ENCODE results near the gene ZNF12.
A peak's percentile ranks its signal among the peaks of the same experiment; 100 is the strongest.

Gene ZNF12

GRCh38 chr7:6709808-6710207, 3.1 kb upstream of the ZNF12 start:
- TF ChIP-seq CTCF (IDR thresholded peaks at IDR 0.05; ENCODE audit: low read depth, low read length), result no peak
- Histone ChIP-seq H3K36me3 (peaks cover 4% of the 10 kb centered on the region), H3K4me3 (ENCODE audit: low read depth, low read length) (no peak overlapping the region), H3K9me3 (ENCODE audit: severe bottlenecking) (peaks cover 6% of the 10 kb centered on the region), H3K27ac (no peak overlapping the region), H3K27me3 (ENCODE audit: insufficient read depth, low read depth, severe bottlenecking) (no peaks in the 10 kb centered on the region)
- no peak for DNase-seq

- Histone ChIP-seq H3K36me3 (peaks cover 16% of the 10 kb centered on the region), H3K9me3 (ENCODE audit: severe bottlenecking) (peaks cover 6% of the 10 kb centered on the region), H3K27ac (no peak overlapping the region), H3K27me3 (ENCODE audit: insufficient read depth, low read depth, severe bottlenecking) (no peaks in the 10 kb centered on the region), H3K4me3 (ENCODE audit: low read depth, low read length) (no peak overlapping the region)
- DNase-seq, result no peak
- TF ChIP-seq CTCF (IDR thresholded peaks at IDR 0.05; ENCODE audit: low read depth, low read length), result no peak
Measured at GRCh38 chr7:6708304-6708703, 1.6 kb upstream of the ZNF12 start.

GRCh38 chr7:6705959-6706665, 635 bp downstream of the ZNF12 start:
- H3K4me3 ChIP-seq (ENCODE audit: low read depth, low read length), result peak overlapping the region; percentile 70
- peak overlapping the region; percentile 66 for H3K27ac ChIP-seq
- peaks cover 6% of the 10 kb centered on the region for H3K9me3 ChIP-seq (ENCODE audit: severe bottlenecking)
- peak; percentile 27 for DNase-seq
- H3K27me3 ChIP-seq (ENCODE audit: insufficient read depth, low read depth, severe bottlenecking), result no peaks in the 10 kb centered on the region
- TF ChIP-seq CTCF (IDR thresholded peaks at IDR 0.05; ENCODE audit: low read depth, low read length), result no peak
- H3K36me3 ChIP-seq, result peaks cover 25% of the 10 kb centered on the region

GRCh38 chr7:6701860-6702259, 4.9 kb downstream of the ZNF12 start:
- Histone ChIP-seq H3K36me3 (peaks cover 61% of the 10 kb centered on the region), H3K9me3 (ENCODE audit: severe bottlenecking) (no peaks in the 10 kb centered on the region)

GRCh38 chr7:6700793-6701192, 6.0 kb downstream of the ZNF12 start:
- Histone ChIP-seq H3K27ac (no peak overlapping the region), H3K4me3 (ENCODE audit: low read depth, low read length) (no peak overlapping the region), H3K9me3 (ENCODE audit: severe bottlenecking) (no peaks in the 10 kb centered on the region), H3K36me3 (peaks cover 72% of the 10 kb centered on the region), H3K27me3 (ENCODE audit: insufficient read depth, low read depth, severe bottlenecking) (no peaks in the 10 kb centered on the region)
- no peak for TF ChIP-seq CTCF (IDR thresholded peaks at IDR 0.05; ENCODE audit: low read depth, low read length)
- no peak for DNase-seq

More at GRCh38 chr7:6701860-6702259, 4.9 kb downstream of the ZNF12 start:
- Histone ChIP-seq H3K27ac (no peak overlapping the region), H3K27me3 (ENCODE audit: insufficient read depth, low read depth, severe bottlenecking) (no peaks in the 10 kb centered on the region), H3K4me3 (ENCODE audit: low read depth, low read length) (no peak overlapping the region)
- TF ChIP-seq CTCF (IDR thresholded peaks at IDR 0.05; ENCODE audit: low read depth, low read length), result no peak
- no peak for DNase-seq

- no peak for DNase-seq
- Histone ChIP-seq H3K9me3 (ENCODE audit: severe bottlenecking) (peaks cover 51% of the 10 kb centered on the region), H3K27ac (no peak overlapping the region), H3K36me3 (peaks cover 98% of the 10 kb centered on the region), H3K4me3 (ENCODE audit: low read depth, low read length) (no peak overlapping the region), H3K27me3 (ENCODE audit: insufficient read depth, low read depth, severe bottlenecking) (no peaks in the 10 kb centered on the region)
- no peak for TF ChIP-seq CTCF (IDR thresholded peaks at IDR 0.05; ENCODE audit: low read depth, low read length)
Measured at GRCh38 chr7:6691609-6692106, 15.1 kb downstream of the ZNF12 start.

Measured in WERI-Rb-1 (cell line).